ENCODE results near the gene TNFRSF14. TPM values are rescaled to one million over a fixed set of nuclear protein-coding genes. Genes with fewer than 3 reads are reported as not detected.

The TNFRSF14 gene
- total RNA-seq, 2 donors from 2014 or later = 111 to 145 TPM

- no peak for TF ChIP-seq CTCF (IDR thresholded peaks at IDR 0.05)
- no peaks in the 10 kb centered on the region for H3K9me3 ChIP-seq
- peak overlapping the region; percentile 96 to 97 for H3K9ac ChIP-seq (ENCODE audit: low read depth in 2 of 2, low read length in 2 of 2)
- intact Hi-C loops (cut with DNase I) = no loop called here
- peak overlapping the region; percentile 98 for H3K27ac ChIP-seq
- H3K36me3 ChIP-seq = no peaks in the 10 kb centered on the region
- no peak for DNase-seq
- H3K27me3 ChIP-seq = no peaks in the 10 kb centered on the region
- H3K4me3 ChIP-seq = peak overlapping the region; percentile 88
- H3K4me1 ChIP-seq = peaks cover 12% of the 10 kb centered on the region
Measured at GRCh38 chr1:2584686-2585317, 28.6 kb downstream of the TNFRSF14 start.

- Histone ChIP-seq H3K4me1 (peaks cover 12% of the 10 kb centered on the region), H3K27me3 (no peaks in the 10 kb centered on the region), H3K27ac (peak overlapping the region; percentile 98), H3K36me3 (no peaks in the 10 kb centered on the region), H3K9me3 (no peaks in the 10 kb centered on the region), H3K9ac (ENCODE audit: low read depth in 2 of 2, low read length in 2 of 2) (peak overlapping the region; percentile 96 to 97), H3K4me3 (peak overlapping the region; percentile 88)
- TF ChIP-seq CTCF (IDR thresholded peaks at IDR 0.05) = no peak
- DNase-seq = peak; percentile 83
- intact Hi-C loops (cut with DNase I) = no loop called here
Measured at GRCh38 chr1:2585318-2586092, 29.3 kb downstream of the TNFRSF14 start.

GRCh38 chr1:2586154-2587070 lies 30.2 kb downstream of the TNFRSF14 start, which contains the start of gene PRXL2B:
TSS of gene PRXL2B (plus strand) at chr1:2586777. CDS start at chr1:2586886, 109 bp downstream.
- DNase-seq = peak; percentile 99
- TF ChIP-seq CTCF (IDR thresholded peaks at IDR 0.05) = no peak
- Histone ChIP-seq H3K4me1 (peaks cover 12% of the 10 kb centered on the region), H3K27ac (peak within 1 kb of the TSS; percentile 98), H3K4me3 (peak within 1 kb of the TSS; percentile 88), H3K36me3 (no peaks in the 10 kb centered on the region), H3K27me3 (no peaks in the 10 kb centered on the region), H3K9ac (ENCODE audit: low read depth in 2 of 2, low read length in 2 of 2) (peak within 1 kb of the TSS; percentile 96 to 97), H3K9me3 (no peaks in the 10 kb centered on the region)
- intact Hi-C loops (cut with DNase I) = no loop called here

- H3K9ac ChIP-seq (ENCODE audit: low read depth in 2 of 2, low read length in 2 of 2) = peak overlapping the region; percentile 86
- H3K4me3 ChIP-seq = peak overlapping the region; percentile 88
- intact Hi-C loops (cut with DNase I) = no loop called here
- H3K4me1 ChIP-seq = peaks cover 12% of the 10 kb centered on the region
- no peaks in the 10 kb centered on the region for H3K36me3 ChIP-seq
- no peaks in the 10 kb centered on the region for H3K27me3 ChIP-seq
- H3K9me3 ChIP-seq = no peaks in the 10 kb centered on the region
- TF ChIP-seq CTCF (IDR thresholded peaks at IDR 0.05) = no peak
- H3K27ac ChIP-seq = peak overlapping the region; percentile 98
- DNase-seq = peak; percentile 53
Measured at GRCh38 chr1:2587071-2587859, 31.1 kb downstream of the TNFRSF14 start.

All from colonic mucosa (tissue), 4 donors.